Measurements from ENCODE around the gene RANBP10. TPM values are rescaled to one million over a fixed set of nuclear protein-coding genes. Genes with fewer than 3 reads are reported as not detected.

RANBP10 gene
- total and polyA plus RNA-seq, 4 donors = 9.8 to 15.5 (median 13.8) TPM

- no peak overlapping the region for H3K4me3 ChIP-seq (ENCODE audit: low read depth in 1 of 3, low read length in 3 of 3)
- whole genome bisulfite sequencing = 64% methylated on average over 6 of the region's 6 CpGs
- peaks cover 17 to 53% (median 41%) of the 10 kb centered on the region in 4 donors for H3K4me1 ChIP-seq (ENCODE audit: control insufficient read depth in 4 of 4, insufficient read depth in 4 of 4, low read length in 3 of 4)
- peaks cover 0 to 5% (median 0%) of the 10 kb centered on the region in 4 donors for H3K36me3 ChIP-seq (ENCODE audit: control insufficient read depth in 4 of 4, insufficient read depth in 3 of 4, low read depth in 1 of 4, low read length in 3 of 4)
- no peak for DNase-seq (ENCODE audit: low spot score)
- peak overlapping the region; percentile 13 to 53 for H3K9ac ChIP-seq (ENCODE audit: low read depth in 1 of 2, low read length in 2 of 2)
- no peaks in the 10 kb centered on the region for H3K9me3 ChIP-seq (ENCODE audit: control insufficient read depth in 4 of 4, low read length in 3 of 4)
- no peaks in the 10 kb centered on the region for H3K27me3 ChIP-seq (ENCODE audit: control insufficient read depth in 4 of 4, insufficient read depth in 4 of 4, low read length in 3 of 4)
- peak; percentile 86 for TF ChIP-seq NR2F2 (IDR thresholded peaks at IDR 0.05)
- TF ChIP-seq ZBTB33 (IDR thresholded peaks at IDR 0.05) = no peak
- no peak for TF ChIP-seq HNF4G (IDR thresholded peaks at IDR 0.05)
- peak in 1 of 2 donors; percentile 40 for TF ChIP-seq EGR1 (IDR thresholded peaks at IDR 0.05; ENCODE audit: low read depth in 2 of 2)
- TF ChIP-seq HNF4A (conservative IDR thresholded peaks at IDR 0.05) = peak; percentile 72 to 91
- TF ChIP-seq GABPA (IDR thresholded peaks at IDR 0.05 in 1 of 2, conservative IDR thresholded peaks at IDR 0.05 in 1 of 2) = no peak
- TF ChIP-seq YY1 (IDR thresholded peaks at IDR 0.05) = no peak
- TF ChIP-seq CTCF (IDR thresholded peaks at IDR 0.05; ENCODE audit: low read depth, low read length, missing input control) = no peak
- TF ChIP-seq, protein P1, sequence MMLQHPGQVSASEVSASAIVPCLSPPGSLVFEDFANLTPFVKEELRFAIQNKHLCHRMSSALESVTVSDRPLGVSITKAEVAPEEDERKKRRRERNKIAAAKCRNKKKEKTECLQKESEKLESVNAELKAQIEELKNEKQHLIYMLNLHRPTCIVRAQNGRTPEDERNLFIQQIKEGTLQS (IDR thresholded peaks at IDR 0.05) = no peak
- no peak for TF ChIP-seq FOXA1 (IDR thresholded peaks at IDR 0.05)
- TF ChIP-seq RXRA (IDR thresholded peaks at IDR 0.05) = peak; percentile 87 to 98
- peak; percentile 44 for TF ChIP-seq MAX (IDR thresholded peaks at IDR 0.05)
- peak; percentile 28 to 44 for TF ChIP-seq RAD21 (IDR thresholded peaks at IDR 0.05)
- TF ChIP-seq REST (IDR thresholded peaks at IDR 0.05) = no peak
- TF ChIP-seq JUND (IDR thresholded peaks at IDR 0.05) = peak in 1 of 2 donors; percentile 83
- TF ChIP-seq SP1 (IDR thresholded peaks at IDR 0.05) = peak; percentile 76
- peak overlapping the region; percentile 77 to 96 for H3K27ac ChIP-seq (ENCODE audit: low read depth in 1 of 2, low read length in 2 of 2)
Observed at GRCh38 chr16:67770346-67770991, 35.9 kb downstream of the RANBP10 start.

Data from liver (tissue), 9 donors.